Keratinocyte (primary cell): ENCODE data around the gene TICAM1. TPM values are rescaled to one million over a fixed set of nuclear protein-coding genes. Genes with fewer than 3 reads are reported as not detected.

Experiments
- DNase-seq: peaks from one replicate; pipeline ENCODE4 v3.0.0-alpha.2; 2011; ENCODE audit warnings: low read depth, missing footprints, low spot score
- FAIRE-seq: peaks from 2 replicates; lab custom pipeline; 2011; peaks lifted over from hg19 to GRCh38; lab: Jason Lieb, UNC
- H2AFZ ChIP-seq: 2 replicates; pipeline ENCODE4 v1.6.0; 2012; ENCODE audit warnings: low read length, control low read depth, inconsistent platforms; ENCODE audit not compliant: control insufficient read depth
- H3K27ac ChIP-seq: 2 replicates; pipeline ENCODE4 v1.5.1; 2011; ENCODE audit warnings: low read length; ENCODE audit not compliant: control insufficient read depth, insufficient read depth
- H3K27me3 ChIP-seq: 3 replicates; pipeline ENCODE4 v1.6.0; 2011; ENCODE audit warnings: low read length; ENCODE audit not compliant: control insufficient read depth, insufficient read depth; ENCODE audit errors: extremely low read depth
- H3K36me3 ChIP-seq, 2 experiments: 2 replicates in 1 of 2; 3 replicates in 1 of 2; pipeline ENCODE4 v1.5.1; 2011; ENCODE audit warnings: low read length in 2 of 2, mild to moderate bottlenecking in 1 of 2; ENCODE audit not compliant: control insufficient read depth in 2 of 2, insufficient read depth in 2 of 2; ENCODE audit errors: extremely low read depth in 1 of 2
- H3K4me1 ChIP-seq: 3 replicates; pipeline ENCODE4 v1.5.1; 2011; ENCODE audit warnings: low read length; ENCODE audit not compliant: control insufficient read depth, insufficient read depth; ENCODE audit errors: extremely low read depth
- H3K4me2 ChIP-seq: 3 replicates; pipeline ENCODE4 v1.6.0; 2011; ENCODE audit warnings: low read depth, low read length; ENCODE audit not compliant: control insufficient read depth, insufficient read depth; ENCODE audit errors: extremely low read depth
- H3K4me3 ChIP-seq, 3 experiments: fragments of 200-600 bp in 1 of 3; sonication (generic) in 1 of 3; 2 replicates in 2 of 3; 3 replicates in 1 of 3; pipeline ENCODE4 v1.5.1; 2011 to 2016; ENCODE audit warnings: low read length in 3 of 3, mild to moderate bottlenecking in 3 of 3, control low read depth in 2 of 3, inconsistent platforms in 1 of 3, low read depth in 1 of 3, mixed read lengths in 1 of 3, mixed run types in 1 of 3, moderate library complexity in 1 of 3; ENCODE audit not compliant: control insufficient read depth in 2 of 3, insufficient read depth in 2 of 3; ENCODE audit errors: extremely low read depth in 1 of 3
- H3K79me2 ChIP-seq: 2 replicates; pipeline ENCODE4 v1.6.0; 2012; ENCODE audit warnings: low read length; ENCODE audit not compliant: control insufficient read depth, insufficient read depth
- H3K9ac ChIP-seq: 3 replicates; pipeline ENCODE4 v1.6.0; 2011; ENCODE audit warnings: low read length; ENCODE audit not compliant: control insufficient read depth, insufficient read depth; ENCODE audit errors: extremely low read depth
- H3K9me1 ChIP-seq: 3 replicates; pipeline ENCODE4 v1.6.0; 2011; ENCODE audit warnings: low read length; ENCODE audit not compliant: control insufficient read depth, insufficient read depth; ENCODE audit errors: extremely low read depth
- H3K9me3 ChIP-seq: 2 replicates; pipeline ENCODE4 v1.5.1; 2012; ENCODE audit warnings: low read depth, low read length; ENCODE audit not compliant: control insufficient read depth
- H4K20me1 ChIP-seq: 3 replicates; pipeline ENCODE4 v1.6.0; 2011; ENCODE audit warnings: low read length; ENCODE audit not compliant: control insufficient read depth, insufficient read depth; ENCODE audit errors: extremely low read depth
- EZH2 ChIP-seq: IDR thresholded peaks from one replicate; pipeline ENCODE4 v1.6.1; 2012; ENCODE audit warnings: inconsistent platforms, mild to moderate bottlenecking, low read length, moderate library complexity
- dilution Hi-C: fragments of 300-500 bp; cut with MboI; formaldehyde crosslinking; loops from one replicate; pipeline ENCODE4 v1.7.0; 2020; ENCODE audit warnings: low sequenced_read_pairs; ENCODE audit not compliant: extremely low pct_ligation_motif_present
- polyA plus RNA-seq, 5 experiments: library from polyadenylated mRNA; depleted of rRNA in 3 of 5; stranded (reverse) in 3 of 5; stranded (forward) in 1 of 5; unstranded in 1 of 5; fragments of >200 nt; gene quantifications; 1 replicate in 1 of 5; 2 replicates in 3 of 5; 3 replicates in 1 of 5; pipeline versions ENCODE4 v1.2.1 to v1.2.3, GENCODE V29; 2011 to 2012; ENCODE audit warnings: missing spikeins in 2 of 5, low read depth in 1 of 5, low replicate concordance in 1 of 5
- TF ChIP-seq, protein P1 (sequence below), 3 experiments: IDR thresholded peaks in 1 of 3; conservative IDR thresholded peaks in 1 of 3; optimal IDR thresholded peaks in 1 of 3; 2 replicates in 2 of 3; 3 replicates in 1 of 3; pipeline versions ENCODE3 to v1.5.1; 2011; ENCODE audit warnings: low read length in 3 of 3, mild to moderate bottlenecking in 3 of 3, moderate library complexity in 2 of 3, control low read depth in 1 of 3, inconsistent platforms in 1 of 3; ENCODE audit not compliant: insufficient read depth in 2 of 3; ENCODE audit errors: extremely low read depth in 1 of 3

Gene TICAM1
- polyA plus RNA-seq, 1 donor (not counting 4 experiments of a cell fraction or from before 2014, with no cell fraction given): 2.2 TPM

DNA sequence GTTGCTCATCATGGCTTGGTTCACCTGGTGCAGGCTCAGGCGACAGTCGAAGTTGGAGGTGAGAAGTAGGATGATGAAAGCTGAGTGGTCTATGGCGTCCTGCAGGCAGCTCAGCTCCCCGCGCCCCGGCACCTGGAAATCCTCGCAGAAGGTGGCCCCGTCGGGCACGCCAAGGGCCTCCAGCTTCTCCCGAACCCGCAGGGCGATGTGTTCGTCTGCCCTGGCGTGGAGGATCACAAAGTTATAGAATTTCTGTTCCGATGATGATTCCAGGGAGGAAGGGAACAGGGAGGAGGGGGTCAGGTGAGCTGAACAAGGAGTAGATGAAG lies 14.6 kb downstream of the TICAM1 start:
- TF ChIP-seq, protein P1, sequence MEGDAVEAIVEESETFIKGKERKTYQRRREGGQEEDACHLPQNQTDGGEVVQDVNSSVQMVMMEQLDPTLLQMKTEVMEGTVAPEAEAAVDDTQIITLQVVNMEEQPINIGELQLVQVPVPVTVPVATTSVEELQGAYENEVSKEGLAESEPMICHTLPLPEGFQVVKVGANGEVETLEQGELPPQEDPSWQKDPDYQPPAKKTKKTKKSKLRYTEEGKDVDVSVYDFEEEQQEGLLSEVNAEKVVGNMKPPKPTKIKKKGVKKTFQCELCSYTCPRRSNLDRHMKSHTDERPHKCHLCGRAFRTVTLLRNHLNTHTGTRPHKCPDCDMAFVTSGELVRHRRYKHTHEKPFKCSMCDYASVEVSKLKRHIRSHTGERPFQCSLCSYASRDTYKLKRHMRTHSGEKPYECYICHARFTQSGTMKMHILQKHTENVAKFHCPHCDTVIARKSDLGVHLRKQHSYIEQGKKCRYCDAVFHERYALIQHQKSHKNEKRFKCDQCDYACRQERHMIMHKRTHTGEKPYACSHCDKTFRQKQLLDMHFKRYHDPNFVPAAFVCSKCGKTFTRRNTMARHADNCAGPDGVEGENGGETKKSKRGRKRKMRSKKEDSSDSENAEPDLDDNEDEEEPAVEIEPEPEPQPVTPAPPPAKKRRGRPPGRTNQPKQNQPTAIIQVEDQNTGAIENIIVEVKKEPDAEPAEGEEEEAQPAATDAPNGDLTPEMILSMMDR (optimal IDR thresholded peaks at IDR 0.05 in 1 of 3, IDR thresholded peaks at IDR 0.05 in 1 of 3, conservative IDR thresholded peaks at IDR 0.05 in 1 of 3; ENCODE audit: extremely low read depth in 1 of 3, insufficient read depth in 2 of 3, low read length in 3 of 3): no peak
- TF ChIP-seq EZH2: no peak
- Histone ChIP-seq H3K4me3 (no peak overlapping the region), H2AFZ (no peak overlapping the region), H3K4me1 (peaks cover 6% of the 10 kb centered on the region), H3K9me3 (no peaks in the 10 kb centered on the region), H3K27me3 (no peaks in the 10 kb centered on the region), H4K20me1 (no peaks in the 10 kb centered on the region), H3K27ac (no peak overlapping the region), H3K4me2 (no peak overlapping the region), H3K9ac (no peak overlapping the region), H3K9me1 (no peaks in the 10 kb centered on the region), H3K36me3 (peaks cover 24 to 25% of the 10 kb centered on the region in 2 experiments), H3K79me2 (peaks cover 20% of the 10 kb centered on the region)
- no peak for DNase-seq
- FAIRE-seq: no peak
- dilution Hi-C loops: no loop called here

DNA sequence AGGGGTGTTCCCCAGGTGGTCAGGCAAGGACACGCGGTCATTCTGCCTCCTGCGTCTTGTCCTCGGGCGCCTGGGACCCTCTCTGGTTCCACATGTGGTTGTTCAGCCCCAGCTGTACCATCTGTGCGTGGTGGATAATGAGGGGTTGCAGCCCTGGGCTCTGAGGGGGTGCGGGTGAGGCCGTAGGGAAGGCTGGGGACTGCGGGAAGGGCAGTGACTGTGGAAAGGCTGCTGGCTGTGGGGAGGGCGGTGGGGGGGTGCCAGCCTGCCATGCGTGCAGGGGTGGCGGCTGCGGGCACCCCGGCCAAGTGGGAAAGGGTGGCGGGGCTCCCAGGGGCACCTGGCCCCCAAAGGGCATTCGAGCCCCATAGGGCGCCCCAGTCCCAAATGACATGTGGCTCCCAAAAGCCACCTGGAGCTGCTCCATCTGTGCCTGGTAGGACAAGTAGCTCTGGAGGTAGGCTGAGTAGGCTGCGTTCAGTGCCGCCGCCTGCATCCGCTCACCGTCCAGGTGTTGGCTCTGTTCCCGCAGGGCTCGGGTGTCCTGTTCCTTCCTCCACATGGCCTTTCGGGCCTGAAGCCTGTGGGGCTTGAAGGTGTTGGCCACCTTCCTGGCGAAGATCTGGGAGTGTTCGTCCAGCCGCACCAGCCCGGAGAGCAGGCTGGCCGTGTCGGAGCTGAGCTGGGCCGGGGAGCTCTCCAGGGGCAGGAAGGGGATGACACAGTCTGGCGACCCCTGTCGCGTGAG lies 15.1 kb downstream of the TICAM1 start:
- Histone ChIP-seq H3K4me2 (no peak overlapping the region), H2AFZ (no peak overlapping the region)
- FAIRE-seq: no peak

More for the DNA sequence above, 15.1 kb downstream of the TICAM1 start:
- Histone ChIP-seq H3K27ac (no peak overlapping the region), H3K36me3 (peaks cover 24 to 25% of the 10 kb centered on the region in 2 experiments), H3K4me3 (no peak overlapping the region), H3K79me2 (peaks cover 19% of the 10 kb centered on the region), H3K4me1 (peaks cover 6% of the 10 kb centered on the region), H3K9ac (no peak overlapping the region), H3K27me3 (no peaks in the 10 kb centered on the region), H4K20me1 (no peaks in the 10 kb centered on the region), H3K9me1 (no peaks in the 10 kb centered on the region), H3K9me3 (no peaks in the 10 kb centered on the region)
- dilution Hi-C loops: no loop called here
- TF ChIP-seq EZH2: no peak
- TF ChIP-seq, protein P1 (optimal IDR thresholded peaks at IDR 0.05 in 1 of 3, IDR thresholded peaks at IDR 0.05 in 1 of 3, conservative IDR thresholded peaks at IDR 0.05 in 1 of 3; ENCODE audit: extremely low read depth in 1 of 3, insufficient read depth in 2 of 3, low read length in 3 of 3): no peak
- no peak for DNase-seq
